T-helper 2 cell treated with Interferon-gamma antibody and Interleukin-4, amounts not matched to agents 5 μg/mL and 100 μg/mL, for 36 hours (primary cell): Measurements from ENCODE around the gene GM2A.
"Not testable (repeated sequence)": the region's sequence is repeated elsewhere in the genome, so short reads cannot be mapped to it uniquely, and the experiment has no call there.

Experiments
- DNase-seq: peaks from one replicate; pipeline ENCODE4 v3.0.0; 2021; ENCODE audit warnings: low spot score
- H3K27ac Mint-ChIP-seq: one replicate; pipeline ENCODE4 v1.8.0; 2021; ENCODE audit warnings: mild to moderate bottlenecking, mixed read lengths
- H3K27me3 Mint-ChIP-seq: one replicate; pipeline ENCODE4 v1.8.0; 2021; ENCODE audit warnings: low read depth, mixed read lengths
- H3K36me3 Mint-ChIP-seq: one replicate; pipeline ENCODE4 v1.8.0; 2021; ENCODE audit warnings: low read depth, mixed read lengths
- H3K4me1 Mint-ChIP-seq: one replicate; pipeline ENCODE4 v1.8.0; 2021; ENCODE audit warnings: low read depth, mixed read lengths
- H3K4me3 Mint-ChIP-seq: one replicate; pipeline ENCODE4 v1.8.0; 2022; ENCODE audit warnings: mild to moderate bottlenecking, moderate library complexity, mixed read lengths
- H3K9me3 Mint-ChIP-seq: one replicate; pipeline ENCODE4 v1.8.0; 2021; ENCODE audit warnings: mixed read lengths

GM2A gene

DNA sequence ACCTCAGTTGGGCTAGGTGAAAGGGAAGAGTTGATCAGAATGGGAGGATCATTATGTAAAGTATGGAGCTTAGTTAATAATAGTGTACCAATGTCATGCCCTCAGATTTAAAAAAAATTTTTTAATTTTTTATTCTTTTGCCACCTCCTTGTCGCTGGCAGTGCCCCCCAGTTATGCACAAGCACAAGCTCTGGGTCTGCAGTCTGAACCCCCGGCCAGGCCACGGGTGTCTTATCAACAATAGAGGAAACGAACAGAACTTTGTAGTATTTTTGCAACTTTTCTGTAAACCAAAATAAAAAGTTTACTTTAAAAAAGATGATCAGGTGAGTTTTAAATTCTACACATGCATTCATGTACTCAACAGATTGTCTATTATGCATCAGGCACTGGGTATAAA is 1.4 kb upstream of the GM2A start:
- Mint-ChIP-seq H3K27me3 (no peaks in the 10 kb centered on the region), H3K36me3 (no peaks in the 10 kb centered on the region), H3K4me3 (peak overlapping the region; percentile 94), H3K9me3 (no peaks in the 10 kb centered on the region), H3K27ac (peak overlapping the region; percentile 90), H3K4me1 (peaks cover 40% of the 10 kb centered on the region)
- no peak for DNase-seq

DNA sequence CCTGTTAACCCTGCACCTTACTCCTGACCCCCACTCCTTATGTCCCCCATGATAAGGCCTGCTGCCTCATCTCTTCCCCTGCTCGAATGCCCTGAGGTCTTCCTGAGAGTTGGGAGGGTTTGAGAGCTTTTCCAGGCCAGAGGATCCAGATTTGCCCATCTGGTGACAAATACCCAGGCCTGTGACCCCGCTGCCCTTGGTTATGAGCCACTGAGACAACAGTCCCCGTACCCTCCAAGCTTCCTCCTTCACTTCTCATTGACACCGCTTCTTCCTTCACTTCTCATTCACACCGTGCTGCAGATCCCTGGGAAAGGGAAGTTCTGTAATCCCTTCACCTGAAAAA is 593 bp downstream of the GM2A start:
- H3K36me3 Mint-ChIP-seq: no peaks in the 10 kb centered on the region
- peaks cover 51% of the 10 kb centered on the region for H3K4me1 Mint-ChIP-seq
- DNase-seq: no peak
- no peaks in the 10 kb centered on the region for H3K9me3 Mint-ChIP-seq
- H3K27ac Mint-ChIP-seq: peak overlapping the region; percentile 90
- peak overlapping the region; percentile 94 for H3K4me3 Mint-ChIP-seq
- H3K27me3 Mint-ChIP-seq: no peaks in the 10 kb centered on the region

DNA sequence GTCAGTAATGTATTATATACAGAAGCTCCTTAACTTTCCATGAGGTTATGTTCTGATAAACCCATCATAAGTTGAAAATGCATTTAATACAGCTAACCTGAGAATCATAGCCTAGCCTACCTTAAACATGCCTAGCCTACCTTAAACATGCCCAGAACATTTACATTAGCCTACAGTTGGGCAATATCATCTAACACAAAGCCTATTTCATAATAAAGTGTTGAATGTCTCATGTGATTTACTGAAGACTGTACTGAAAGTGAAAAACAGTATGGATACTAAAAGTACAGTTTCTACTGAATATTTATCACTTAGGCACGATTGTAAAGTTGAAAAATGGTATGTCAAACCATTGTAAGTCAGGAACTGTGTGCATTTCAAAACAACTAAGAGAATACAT is 1.6 kb downstream of the GM2A start:
- no peak overlapping the region for H3K27ac Mint-ChIP-seq
- no peak overlapping the region for H3K4me3 Mint-ChIP-seq
- H3K4me1 Mint-ChIP-seq: peaks cover 51% of the 10 kb centered on the region
- no peak for DNase-seq
- no peaks in the 10 kb centered on the region for H3K36me3 Mint-ChIP-seq
- no peaks in the 10 kb centered on the region for H3K9me3 Mint-ChIP-seq
- no peaks in the 10 kb centered on the region for H3K27me3 Mint-ChIP-seq

DNA sequence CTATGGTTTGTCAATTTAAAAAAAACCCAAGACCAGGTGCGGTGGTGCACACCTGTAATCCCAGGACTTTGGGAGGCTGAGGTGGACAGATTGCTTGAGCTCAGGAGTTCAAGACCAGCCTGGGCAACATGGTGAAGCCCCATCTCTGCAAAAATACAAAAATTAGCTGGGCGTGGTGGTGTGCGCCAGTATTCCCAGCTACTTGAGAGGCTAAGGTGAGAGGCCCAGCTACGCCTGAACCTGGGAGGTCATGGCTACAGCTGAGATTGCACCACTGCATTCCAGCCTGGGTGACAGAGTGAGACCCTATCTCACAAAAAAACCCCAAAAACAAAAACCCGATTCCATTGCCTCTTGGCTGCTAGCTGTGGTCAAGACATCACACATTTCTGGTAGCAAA is 2.0 kb downstream of the GM2A start:
- H3K4me3 Mint-ChIP-seq, H3K27ac Mint-ChIP-seq, H3K36me3 Mint-ChIP-seq, H3K9me3 Mint-ChIP-seq, DNase-seq, H3K27me3 Mint-ChIP-seq: not testable (repeated sequence)
- peaks cover 51% of the 10 kb centered on the region for H3K4me1 Mint-ChIP-seq

- no peak for DNase-seq
- no peak overlapping the region for H3K27ac Mint-ChIP-seq
- H3K4me1 Mint-ChIP-seq: peaks cover 47% of the 10 kb centered on the region
- peak overlapping the region; percentile 31 for H3K4me3 Mint-ChIP-seq
- H3K27me3 Mint-ChIP-seq: no peaks in the 10 kb centered on the region
- H3K36me3 Mint-ChIP-seq: no peaks in the 10 kb centered on the region
- no peaks in the 10 kb centered on the region for H3K9me3 Mint-ChIP-seq
Measured at GRCh38 chr5:151255621-151256286, 2.8 kb downstream of the GM2A start.

- no peak overlapping the region for H3K4me3 Mint-ChIP-seq
- no peaks in the 10 kb centered on the region for H3K27me3 Mint-ChIP-seq
- no peak overlapping the region for H3K27ac Mint-ChIP-seq
- no peak for DNase-seq
- peaks cover 32% of the 10 kb centered on the region for H3K4me1 Mint-ChIP-seq
- peaks cover 4% of the 10 kb centered on the region for H3K36me3 Mint-ChIP-seq
- H3K9me3 Mint-ChIP-seq: no peaks in the 10 kb centered on the region
Measured at GRCh38 chr5:151257731-151258181, 4.8 kb downstream of the GM2A start.

GRCh38 chr5:151258201-151258611 is 5.2 kb downstream of the GM2A start:
- H3K4me1 Mint-ChIP-seq: peaks cover 32% of the 10 kb centered on the region
- no peak overlapping the region for H3K4me3 Mint-ChIP-seq

GRCh38 chr5:151258816-151259215 is 5.8 kb downstream of the GM2A start:
- peaks cover 32% of the 10 kb centered on the region for H3K4me1 Mint-ChIP-seq
- no peaks in the 10 kb centered on the region for H3K27me3 Mint-ChIP-seq
- DNase-seq: no peak
- peaks cover 11% of the 10 kb centered on the region for H3K36me3 Mint-ChIP-seq
- no peak overlapping the region for H3K27ac Mint-ChIP-seq
- H3K9me3 Mint-ChIP-seq: no peaks in the 10 kb centered on the region
- H3K4me3 Mint-ChIP-seq: no peak overlapping the region

More at GRCh38 chr5:151258201-151258611, 5.2 kb downstream of the GM2A start:
- Mint-ChIP-seq H3K27ac (no peak overlapping the region), H3K27me3 (no peaks in the 10 kb centered on the region), H3K36me3 (peaks cover 6% of the 10 kb centered on the region), H3K9me3 (no peaks in the 10 kb centered on the region)
- no peak for DNase-seq

DNA sequence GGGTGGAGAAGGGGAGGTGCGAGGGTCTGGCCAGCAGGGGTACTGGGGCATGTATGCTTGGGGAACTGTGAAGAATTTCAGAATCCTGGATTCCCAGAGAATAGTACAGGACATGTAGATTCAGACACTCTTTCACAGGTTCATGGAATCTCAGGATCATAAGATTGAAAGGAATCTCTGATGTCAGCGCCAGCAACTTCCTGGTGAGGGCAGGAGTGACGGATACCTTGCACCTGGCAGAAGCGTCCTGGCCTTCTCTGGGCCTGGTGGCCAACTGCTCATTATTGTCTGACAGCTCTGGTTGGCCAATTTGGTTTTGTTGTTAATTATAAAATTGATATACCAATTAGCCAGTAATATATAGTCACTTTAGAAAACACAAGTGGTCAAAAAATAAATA is 6.9 kb downstream of the GM2A start:
- no peak overlapping the region for H3K27ac Mint-ChIP-seq
- DNase-seq: no peak
- H3K36me3 Mint-ChIP-seq: peaks cover 15% of the 10 kb centered on the region
- no peaks in the 10 kb centered on the region for H3K9me3 Mint-ChIP-seq
- H3K4me3 Mint-ChIP-seq: no peak overlapping the region
- peaks cover 30% of the 10 kb centered on the region for H3K4me1 Mint-ChIP-seq
- H3K27me3 Mint-ChIP-seq: no peaks in the 10 kb centered on the region

DNA sequence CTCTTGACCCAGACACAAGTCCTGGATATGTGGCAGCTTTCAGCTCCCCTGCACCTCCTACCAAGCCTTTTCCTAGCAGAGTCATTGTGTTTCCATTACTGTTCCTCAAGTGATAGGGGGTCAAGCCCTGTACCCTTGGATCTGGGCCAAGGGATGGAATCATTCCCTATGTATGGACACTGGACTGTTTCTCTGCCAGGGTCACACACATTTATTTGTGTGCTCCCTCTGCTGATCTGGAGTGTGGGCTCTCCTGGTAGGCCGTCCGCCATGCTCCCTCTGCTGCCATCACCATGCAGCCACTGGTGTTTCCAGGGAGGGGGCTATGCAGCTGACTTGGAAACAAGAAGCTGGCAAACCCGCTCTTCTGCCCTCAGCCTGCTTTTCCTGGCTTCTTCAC is 9.5 kb downstream of the GM2A start:
- H3K36me3 Mint-ChIP-seq: peaks cover 24% of the 10 kb centered on the region
- H3K4me3 Mint-ChIP-seq: no peak overlapping the region
- no peaks in the 10 kb centered on the region for H3K9me3 Mint-ChIP-seq
- no peak for DNase-seq
- peaks cover 16% of the 10 kb centered on the region for H3K4me1 Mint-ChIP-seq
- H3K27ac Mint-ChIP-seq: no peak overlapping the region
- no peaks in the 10 kb centered on the region for H3K27me3 Mint-ChIP-seq

GRCh38 chr5:151264113-151264512 is 11.1 kb downstream of the GM2A start:
- H3K9me3 Mint-ChIP-seq: no peaks in the 10 kb centered on the region
- peaks cover 29% of the 10 kb centered on the region for H3K36me3 Mint-ChIP-seq
- peak overlapping the region; percentile 62 for H3K27ac Mint-ChIP-seq
- no peaks in the 10 kb centered on the region for H3K27me3 Mint-ChIP-seq
- DNase-seq: peak; percentile 24
- no peak overlapping the region for H3K4me3 Mint-ChIP-seq
- peaks cover 12% of the 10 kb centered on the region for H3K4me1 Mint-ChIP-seq

DNA sequence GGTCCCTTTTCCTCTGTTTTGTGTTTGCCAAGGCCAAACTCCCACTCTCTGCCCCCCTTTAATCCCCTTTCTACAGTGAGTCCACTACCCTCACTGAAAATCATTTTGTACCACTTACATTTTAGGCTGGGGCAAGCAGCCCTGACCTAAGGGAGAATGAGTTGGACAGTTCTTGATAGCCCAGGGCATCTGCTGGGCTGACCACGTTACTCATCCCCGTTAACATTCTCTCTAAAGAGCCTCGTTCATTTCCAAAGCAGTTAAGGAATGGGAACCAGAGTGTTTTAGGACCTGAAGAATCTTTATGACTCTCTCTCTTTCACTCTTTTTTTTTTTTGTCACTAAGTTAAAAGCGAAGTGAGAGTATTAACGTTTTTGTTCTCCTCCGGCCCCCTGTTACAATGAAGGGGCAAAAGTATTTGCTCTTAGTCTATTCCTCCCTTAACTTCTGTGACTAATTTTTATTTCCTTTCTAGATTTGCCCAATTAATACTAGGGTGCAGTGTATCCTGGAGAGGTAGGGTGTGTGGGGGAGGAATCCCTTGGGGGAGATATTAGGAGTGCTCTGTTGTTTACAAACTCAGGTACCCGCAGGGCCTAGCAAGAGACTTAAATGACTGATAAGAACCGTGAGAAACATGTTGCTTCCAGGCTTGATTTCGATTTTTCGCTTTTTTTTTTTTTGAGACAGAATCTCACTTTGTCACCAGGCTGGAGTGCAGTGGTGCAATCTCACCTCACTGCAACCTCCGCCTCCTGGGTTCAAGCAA is 14.7 kb downstream of the GM2A start:
- DNase-seq: no peak
- Mint-ChIP-seq H3K27ac (no peak overlapping the region), H3K27me3 (no peaks in the 10 kb centered on the region), H3K36me3 (peaks cover 25% of the 10 kb centered on the region), H3K9me3 (no peaks in the 10 kb centered on the region), H3K4me3 (no peak overlapping the region), H3K4me1 (peaks cover 12% of the 10 kb centered on the region)

GRCh38 chr5:151270599-151270998 is 17.6 kb downstream of the GM2A start:
- no peaks in the 10 kb centered on the region for H3K27me3 Mint-ChIP-seq
- no peaks in the 10 kb centered on the region for H3K9me3 Mint-ChIP-seq
- no peaks in the 10 kb centered on the region for H3K4me1 Mint-ChIP-seq
- H3K27ac Mint-ChIP-seq: no peak overlapping the region
- DNase-seq: peak; percentile 39
- no peak overlapping the region for H3K4me3 Mint-ChIP-seq
- H3K36me3 Mint-ChIP-seq: peaks cover 13% of the 10 kb centered on the region

DNA sequence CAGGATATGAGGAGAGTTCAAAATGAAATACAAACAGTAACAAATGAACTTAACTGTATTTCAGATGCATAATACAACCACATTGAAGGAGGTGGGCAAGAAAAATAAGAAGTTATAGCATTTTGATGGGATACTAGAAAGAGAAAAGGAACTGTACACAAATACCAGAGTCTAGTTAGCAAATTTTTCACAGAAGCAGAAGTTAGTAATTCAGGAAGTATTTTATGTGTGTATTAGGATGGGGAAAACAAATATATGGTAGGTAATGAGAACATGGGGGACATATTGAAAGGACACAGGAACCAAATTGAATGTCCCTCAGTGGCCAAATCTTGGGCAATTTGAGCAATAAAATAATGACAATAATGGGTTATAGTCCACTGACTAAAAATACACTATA is 18.4 kb downstream of the GM2A start:
- Mint-ChIP-seq H3K9me3 (no peaks in the 10 kb centered on the region), H3K27ac (no peak overlapping the region), H3K36me3 (peaks cover 12% of the 10 kb centered on the region), H3K27me3 (peaks cover 3% of the 10 kb centered on the region), H3K4me1 (no peaks in the 10 kb centered on the region), H3K4me3 (no peak overlapping the region)
- no peak for DNase-seq
